HG02642 (cell line): ENCODE results near the gene GJA5.

Experiments used
- ATAC-seq: cut with Tn5 transposase; IDR thresholded peaks from one replicate; pipeline ENCODE4 v1.9.1; 2021; ENCODE audit warnings: mild to moderate bottlenecking; ENCODE audit not compliant: unreplicated experiment, poor library complexity

Gene GJA5

GRCh38 chr1:147768101-147768500 is 7.7 kb upstream of the GJA5 start:
- ATAC-seq, result no peak

- no peak for ATAC-seq
These were observed 2.0 kb upstream of the GJA5 start for GRCh38 chr1:147762233-147763024.

- no peak for ATAC-seq
These were observed 1.9 kb downstream of the GJA5 start for GRCh38 chr1:147758379-147759100.

GRCh38 chr1:147757015-147757990 is 3.1 kb downstream of the GJA5 start:
- no peak for ATAC-seq

GRCh38 chr1:147756341-147756740 is 4.1 kb downstream of the GJA5 start:
- ATAC-seq, result no peak

- no peak for ATAC-seq
These were observed 5.7 kb downstream of the GJA5 start for GRCh38 chr1:147754661-147755060.

GRCh38 chr1:147753081-147753480 is 7.3 kb downstream of the GJA5 start:
- no peak for ATAC-seq

GRCh38 chr1:147752511-147752910 is 7.9 kb downstream of the GJA5 start:
- ATAC-seq, result no peak

GRCh38 chr1:147751346-147751745 is 9.1 kb downstream of the GJA5 start:
- ATAC-seq, result no peak

- no peak for ATAC-seq
These were observed 9.7 kb downstream of the GJA5 start for GRCh38 chr1:147750618-147751217.

- no peak for ATAC-seq
These were observed 10.6 kb downstream of the GJA5 start for GRCh38 chr1:147749792-147750191.

GRCh38 chr1:147748676-147749350 is 11.6 kb downstream of the GJA5 start:
- ATAC-seq, result no peak

GRCh38 chr1:147747966-147748365 is 12.4 kb downstream of the GJA5 start:
- ATAC-seq, result no peak

- ATAC-seq, result no peak
These were observed 15.1 kb downstream of the GJA5 start for GRCh38 chr1:147745271-147745670.

- ATAC-seq, result no peak
These were observed 19.3 kb downstream of the GJA5 start for GRCh38 chr1:147741065-147741464.

GRCh38 chr1:147740391-147740790 is 20.0 kb downstream of the GJA5 start:
- ATAC-seq, result no peak

- no peak for ATAC-seq
These were observed 21.5 kb downstream of the GJA5 start for GRCh38 chr1:147738739-147739476.

GRCh38 chr1:147738129-147738528 is 22.3 kb downstream of the GJA5 start:
- ATAC-seq, result no peak

GRCh38 chr1:147736883-147737282 is 23.5 kb downstream of the GJA5 start:
- no peak for ATAC-seq
